Activated CD4-positive, alpha-beta T cell treated with anti-CD3 and anti-CD28 coated beads, Interleukin-2, amount 50 U/mL, for 4 hours (primary cell): Measurements from ENCODE around the gene MS4A3.
"Not testable (repeated sequence)": the region's sequence is repeated elsewhere in the genome, so short reads cannot be mapped to it uniquely, and the experiment has no call there.

Experiments
- DNase-seq, 2 experiments: peaks; one replicate each; pipeline ENCODE4 v3.0.0-alpha.2; 2020

Gene MS4A3

DNA sequence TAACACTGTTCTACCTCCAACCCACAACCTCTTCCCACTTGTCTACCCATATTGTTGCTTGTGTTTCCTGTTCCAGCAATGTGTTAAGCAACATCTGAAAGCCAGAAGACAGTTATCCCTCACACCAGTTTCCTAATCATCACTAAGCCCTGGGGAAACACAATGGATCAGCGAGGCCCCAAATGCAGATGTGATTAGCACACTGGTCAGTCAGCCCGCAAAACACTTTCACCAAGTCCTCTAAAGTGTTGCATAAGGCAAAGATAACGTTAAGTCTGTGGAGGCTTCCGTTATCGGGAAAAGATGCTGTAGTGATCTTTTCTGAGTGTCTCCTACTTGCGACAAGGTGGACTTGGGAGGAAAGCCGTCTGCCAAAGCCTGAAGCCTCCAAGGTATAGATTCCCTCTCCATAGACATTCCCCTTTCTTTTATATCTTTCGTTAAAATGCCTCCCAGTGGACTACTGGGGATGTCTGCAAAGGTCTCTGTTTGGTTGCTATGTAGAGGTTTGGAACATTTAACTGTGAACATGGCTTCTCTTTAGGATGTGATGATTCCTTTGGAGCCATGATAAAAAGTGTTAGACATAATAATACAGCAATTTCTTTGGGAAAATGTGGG lies at the start of gene MS4A3:
TSS of gene MS4A3 (plus strand) at position 317 of the 621 bp plus-strand sequence. CDS start 4,496 bp downstream, outside the sequence.
- DNase-seq: no peak

- no peak for DNase-seq
Measured at GRCh38 chr11:60016881-60017280, 39.6 kb upstream of the MS4A3 start, which contains the start of gene OOSP4B. Gene OOSP4B, plus strand, starts transcription at chr11:60017181.

DNA sequence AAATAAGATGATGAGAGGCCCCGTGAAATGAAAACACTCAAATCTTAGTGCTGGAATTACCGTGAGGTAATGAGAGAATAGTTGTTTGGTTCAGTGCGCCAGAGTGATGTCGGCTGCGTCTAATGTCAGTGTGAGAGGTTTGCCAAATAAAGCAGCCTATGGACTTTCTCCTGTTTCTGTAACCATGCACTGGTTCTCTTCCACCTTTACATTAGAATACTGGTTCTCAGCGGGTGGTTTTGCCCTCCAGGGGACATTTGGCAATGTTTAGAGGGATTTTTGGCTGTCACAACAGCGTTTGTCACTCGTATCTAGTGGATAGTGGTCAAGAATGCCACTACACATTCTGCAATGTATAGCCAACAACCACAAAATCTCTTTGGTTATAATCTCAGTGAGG lies 38.4 kb upstream of the MS4A3 start:
- DNase-seq: no peak

DNA sequence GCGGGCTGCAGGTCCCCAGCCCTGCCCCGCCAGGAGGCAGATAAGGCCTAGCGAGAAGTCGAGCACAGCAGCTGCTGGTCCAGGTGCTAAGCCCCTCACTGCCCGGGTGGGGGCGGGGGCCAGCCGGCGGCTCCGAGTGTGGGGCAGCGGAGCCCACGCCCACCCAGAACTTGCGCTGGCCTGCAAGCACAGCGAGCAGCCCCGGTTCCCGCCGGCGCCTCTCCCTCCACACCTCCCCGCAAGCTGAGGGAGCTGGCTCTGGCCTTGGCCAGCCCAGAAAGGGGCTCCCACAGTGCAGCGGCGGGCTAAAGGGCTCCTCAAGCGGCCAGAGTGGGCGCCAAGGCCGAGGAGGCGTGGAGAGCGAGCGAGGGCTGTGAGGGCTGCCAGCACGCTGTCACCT lies 36.1 kb upstream of the MS4A3 start:
- not testable (repeated sequence) for DNase-seq

DNA sequence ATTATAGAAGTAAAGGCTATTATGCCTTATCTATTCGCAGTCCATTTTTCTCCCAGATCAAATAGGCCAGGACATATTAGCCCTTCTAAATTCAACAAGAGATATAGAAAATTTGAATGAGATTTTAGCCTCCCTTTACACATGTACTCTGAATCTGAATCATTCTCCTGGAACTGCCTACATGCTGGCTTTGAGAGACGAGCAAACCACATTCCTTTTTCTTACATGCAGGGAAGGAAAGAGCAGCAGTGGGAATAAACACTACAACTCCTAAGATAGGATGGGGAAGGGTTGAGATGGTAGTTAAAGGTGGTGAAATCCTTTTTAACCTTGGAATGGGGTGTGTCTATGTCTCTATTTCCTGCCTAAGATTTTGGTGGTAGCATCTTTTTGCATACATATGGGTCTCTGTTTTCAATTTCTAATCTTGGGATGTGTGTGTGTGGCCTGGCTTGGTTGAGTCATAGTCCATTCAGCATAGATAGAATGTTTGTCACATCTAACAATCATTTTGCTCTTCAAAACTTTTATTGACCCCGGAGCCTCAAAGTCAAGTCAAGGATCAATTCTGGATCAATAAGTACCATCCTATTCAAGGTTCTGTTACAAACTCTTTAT lies 27.3 kb upstream of the MS4A3 start:
- no peak for DNase-seq

DNA sequence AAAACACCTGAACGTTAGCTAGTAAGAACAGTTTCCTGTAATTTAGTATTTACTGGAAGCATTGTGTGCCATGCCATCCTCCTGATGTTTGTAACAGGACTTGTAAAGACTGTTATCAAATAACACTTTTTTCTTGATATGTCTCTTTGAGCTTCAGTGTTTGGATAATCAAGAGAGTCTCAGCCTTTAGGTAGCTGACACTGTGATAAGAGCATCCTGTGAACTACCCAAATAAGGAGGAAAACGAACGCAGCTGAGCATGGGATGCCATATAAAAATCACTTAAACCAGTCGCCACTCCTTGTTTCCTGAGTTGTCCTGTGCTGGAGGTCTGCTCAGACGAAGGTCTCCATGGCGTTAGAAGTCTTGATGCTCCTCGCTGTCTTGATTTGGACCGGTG lies 16.4 kb upstream of the MS4A3 start, which contains the start of gene OOSP2:
TSS of gene OOSP2 (plus strand) at position 301 of the 400 bp plus-strand sequence. CDS start at position 352, 51 bp downstream.
- no peak for DNase-seq

DNA sequence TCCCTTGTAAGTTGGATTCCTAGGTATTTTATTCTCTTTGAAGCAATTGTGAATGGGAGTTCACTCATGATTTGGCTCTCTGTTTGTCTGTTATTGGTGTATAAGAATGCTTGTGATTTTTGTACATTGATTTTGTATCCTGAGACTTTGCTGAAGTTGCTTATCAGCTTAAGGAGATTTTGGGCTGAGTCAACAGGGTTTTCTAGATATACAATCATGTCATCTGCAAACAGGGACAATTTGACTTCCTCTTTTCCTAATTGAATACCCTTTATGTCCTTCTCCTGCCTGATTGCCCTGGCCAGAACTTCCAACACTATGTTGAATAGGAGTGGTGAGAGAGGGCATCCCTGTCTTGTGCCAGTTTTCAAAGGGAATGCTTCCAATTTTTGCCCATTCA lies 6.0 kb upstream of the MS4A3 start:
- not testable (repeated sequence) for DNase-seq

DNA sequence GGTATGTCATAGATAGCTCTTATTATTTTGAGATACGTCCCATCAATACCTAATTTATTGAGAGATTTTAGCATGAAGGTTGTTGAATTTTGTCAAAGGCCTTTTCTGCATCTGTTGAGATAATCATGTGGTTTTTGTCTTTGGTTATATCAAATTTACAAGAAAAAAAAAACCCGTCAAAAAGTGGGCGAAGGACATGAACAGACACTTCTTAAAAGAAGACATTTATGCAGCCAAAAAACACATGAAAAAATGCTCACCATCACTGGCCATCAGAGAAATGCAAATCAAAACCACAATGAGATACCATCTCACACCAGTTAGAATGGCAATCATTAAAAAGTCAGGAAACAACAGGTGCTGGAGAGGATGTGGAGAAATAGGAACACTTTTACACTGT lies 5.6 kb upstream of the MS4A3 start:
- DNase-seq: not testable (repeated sequence)

- no peak for DNase-seq
Measured at GRCh38 chr11:60059052-60059451, 2.6 kb downstream of the MS4A3 start.

DNA sequence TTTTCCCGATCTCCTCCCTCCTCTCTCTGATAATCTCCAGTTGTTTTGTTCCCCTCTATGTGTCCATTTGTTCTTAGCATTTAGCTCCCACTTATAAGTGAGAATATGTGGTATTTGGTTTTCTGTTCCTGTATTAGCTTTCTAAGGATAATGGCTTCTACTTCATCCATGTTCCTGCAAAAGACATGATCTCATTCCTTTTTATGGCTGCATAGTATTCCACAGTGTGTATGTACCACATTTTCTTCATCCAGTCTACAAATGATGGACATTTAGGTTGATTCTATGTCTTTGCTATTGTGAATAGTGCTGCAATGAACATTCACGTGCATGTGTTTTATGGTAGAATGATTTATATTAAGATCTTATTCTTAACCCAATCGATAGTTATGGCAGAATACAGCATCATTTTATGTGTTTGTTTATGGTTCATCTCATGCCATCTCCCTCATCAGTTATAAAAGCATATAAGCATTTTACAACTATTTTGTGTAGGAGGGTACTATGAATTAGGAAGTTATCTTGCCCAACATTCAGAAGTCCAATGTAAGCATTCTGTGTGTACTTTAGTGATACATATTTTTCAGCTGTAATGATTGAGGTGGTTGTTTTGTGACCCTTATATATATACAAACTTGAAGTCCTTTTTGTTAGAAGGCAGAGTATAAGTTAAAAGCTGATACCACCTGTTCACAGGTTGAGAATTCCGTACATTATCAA lies 3.2 kb downstream of the MS4A3 start:
- no peak for DNase-seq

GRCh38 chr11:60064111-60064510 lies 7.6 kb downstream of the MS4A3 start:
- no peak for DNase-seq

- no peak for DNase-seq
Measured at GRCh38 chr11:60065801-60066200, 9.3 kb downstream of the MS4A3 start.

- no peak for DNase-seq
Measured at GRCh38 chr11:60069450-60069849, 13.0 kb downstream of the MS4A3 start.

GRCh38 chr11:60071644-60072043 lies 15.2 kb downstream of the MS4A3 start:
- DNase-seq: not testable (repeated sequence)

- no peak for DNase-seq
Measured at GRCh38 chr11:60077216-60077817, 20.9 kb downstream of the MS4A3 start.

DNA sequence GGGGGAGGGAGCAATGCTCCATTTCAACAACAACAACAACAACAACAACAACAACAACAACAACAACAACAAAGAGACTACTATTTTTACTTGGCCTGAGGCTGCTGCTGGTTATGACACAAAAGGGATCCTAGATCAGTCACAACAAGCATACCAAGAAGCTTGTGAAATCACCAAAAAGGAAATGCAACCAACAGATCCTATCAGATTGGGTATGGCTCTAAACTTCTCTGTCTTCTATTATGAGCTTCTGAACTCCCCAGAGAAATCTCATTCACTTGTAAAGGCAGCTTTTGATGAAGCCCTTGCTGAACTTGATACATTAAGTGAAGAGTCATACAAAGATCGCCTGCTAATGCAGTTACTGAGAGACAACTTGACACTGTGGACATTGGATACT lies 21.5 kb downstream of the MS4A3 start:
- DNase-seq: no peak

DNA sequence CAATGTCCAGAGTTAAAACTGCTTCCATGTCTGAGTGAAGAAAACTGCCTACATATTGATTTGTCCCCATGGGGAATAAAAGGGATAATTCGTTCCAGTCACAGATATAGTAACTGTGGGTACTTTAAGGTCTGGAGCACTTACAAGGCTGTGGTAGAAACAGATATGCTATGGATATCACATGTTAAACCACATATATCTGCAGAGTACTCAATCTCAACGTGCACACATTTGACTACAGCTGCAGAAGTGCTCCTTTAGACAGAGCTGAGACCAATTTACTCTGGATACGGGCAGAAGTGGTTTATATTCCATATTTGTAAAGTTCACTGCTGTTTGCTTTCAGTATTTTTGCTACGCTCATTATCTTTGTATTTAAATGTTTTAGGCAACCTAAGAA lies 22.3 kb downstream of the MS4A3 start:
- no peak for DNase-seq

- DNase-seq: no peak
Measured at GRCh38 chr11:60080535-60080934, 24.1 kb downstream of the MS4A3 start.

- DNase-seq: no peak
Measured at GRCh38 chr11:60084631-60085273, 28.3 kb downstream of the MS4A3 start.

- no peak for DNase-seq
Measured at GRCh38 chr11:60085909-60086308, 29.4 kb downstream of the MS4A3 start.

GRCh38 chr11:60087239-60087638 lies 30.8 kb downstream of the MS4A3 start:
- DNase-seq: no peak

- no peak for DNase-seq
Measured at GRCh38 chr11:60088364-60088763, 31.9 kb downstream of the MS4A3 start, which contains the start of gene MS4A2. Gene MS4A2, plus strand, starts transcription at chr11:60088664. Its CDS starts 102 bp downstream, at chr11:60088766.
